Endothelial cell of umbilical vein (primary cell): ENCODE data around the gene BNC2. TPM values are rescaled to one million over a fixed set of nuclear protein-coding genes. Genes with fewer than 3 reads are reported as not detected.
A peak's percentile ranks its signal among the peaks of the same experiment; 100 is the strongest.

Experiments used
- BruUV-seq: library from RNA; stranded (reverse); fragments of 400-500 nt; replicated peaks from 2 replicates; lab custom pipeline; 2021; lab: Mats Ljungman, UMichigan
- CTCF ChIA-PET: fragments of 300-600, 350-600 bp; sonication (Branson Sonifier 250); formaldehyde crosslinking; loops from one replicate; lab custom pipeline; 2021; ENCODE audit warnings: antibody characterized with exemption, inconsistent platforms; lab: Charles Lee
- POLR2A ChIA-PET: fragments of 300-600, 350-600 bp; sonication (Branson Sonifier 250); formaldehyde crosslinking; loops from one replicate; lab custom pipeline; 2021; ENCODE audit warnings: antibody characterized with exemption, inconsistent platforms; lab: Charles Lee
- DNase-seq: peaks from one replicate; pipeline ENCODE4 v3.0.0-alpha.2; 2011; ENCODE audit warnings: low read depth, low spot score
- FAIRE-seq: peaks from 2 replicates; lab custom pipeline; 2011; peaks lifted over from hg19 to GRCh38; lab: Jason Lieb, UNC
- H2AFZ ChIP-seq: 2 replicates; pipeline ENCODE4 v1.6.0; 2012; ENCODE audit warnings: low read depth, low read length, control low read depth, inconsistent platforms
- H3K27ac ChIP-seq: 2 replicates; pipeline ENCODE4 v1.5.1; 2011; ENCODE audit warnings: low read depth, mild to moderate bottlenecking, control low read depth, low read length, moderate library complexity; ENCODE audit not compliant: insufficient read depth
- H3K27me3 ChIP-seq, 2 experiments: 2 replicates each; pipeline versions ENCODE4 v1.6.0 to v1.6.1; 2011; ENCODE audit warnings: low read length in 2 of 2, mixed read lengths in 1 of 2; ENCODE audit not compliant: control insufficient read depth in 2 of 2, insufficient read depth in 2 of 2
- H3K36me3 ChIP-seq, 2 experiments: 2 replicates in 1 of 2; 3 replicates in 1 of 2; pipeline ENCODE4 v1.5.1; 2011; ENCODE audit warnings: low read length in 2 of 2, mild to moderate bottlenecking in 1 of 2, moderate library complexity in 1 of 2; ENCODE audit not compliant: control insufficient read depth in 2 of 2, insufficient read depth in 2 of 2; ENCODE audit errors: extremely low read depth in 1 of 2
- H3K4me1 ChIP-seq: 3 replicates; pipeline ENCODE4 v1.5.1; 2011; ENCODE audit warnings: mild to moderate bottlenecking, low read length; ENCODE audit not compliant: control insufficient read depth, insufficient read depth; ENCODE audit errors: extremely low read depth
- H3K4me2 ChIP-seq: 2 replicates; pipeline ENCODE4 v1.6.1; 2011; ENCODE audit warnings: low read length, control low read depth, mixed read lengths; ENCODE audit not compliant: insufficient read depth
- H3K4me3 ChIP-seq, 3 experiments: fragments of 200-600 bp in 1 of 3; sonication (generic), shearing (Covaris generic) in 1 of 3; replicated peaks in 1 of 3; 2 replicates each; pipeline ENCODE4 v1.5.1; 2011 to 2016; ENCODE audit warnings: control low read depth in 3 of 3, low read length in 3 of 3, mild to moderate bottlenecking in 2 of 3, inconsistent platforms in 1 of 3, low read depth in 1 of 3, moderate library complexity in 1 of 3; ENCODE audit not compliant: insufficient read depth in 1 of 3
- H3K79me2 ChIP-seq: 2 replicates; pipeline ENCODE4 v1.6.0; 2012; ENCODE audit warnings: low read length, inconsistent platforms; ENCODE audit not compliant: control insufficient read depth, insufficient read depth
- H3K9ac ChIP-seq: replicated peaks from 2 replicates; pipeline ENCODE3; 2011; ENCODE audit warnings: low read length, control low read depth; ENCODE audit not compliant: insufficient read depth; ENCODE audit errors: extremely low read depth
- H3K9me1 ChIP-seq: replicated peaks from 3 replicates; pipeline ENCODE4 v1.6.0; 2011; ENCODE audit warnings: mild to moderate bottlenecking, low read length; ENCODE audit not compliant: control insufficient read depth, insufficient read depth; ENCODE audit errors: extremely low read depth
- H3K9me3 ChIP-seq: replicated peaks from 2 replicates; pipeline ENCODE4 v1.5.1; 2012; ENCODE audit warnings: low read length, inconsistent platforms; ENCODE audit not compliant: control insufficient read depth, insufficient read depth
- H4K20me1 ChIP-seq: replicated peaks from 2 replicates; pipeline ENCODE3; 2011; ENCODE audit warnings: mild to moderate bottlenecking, low read length; ENCODE audit not compliant: control insufficient read depth, insufficient read depth; ENCODE audit errors: extremely low read depth
- CTCF ChIP-seq, 2 donors: IDR thresholded peaks; 1 replicate in 1 of 2; 2 replicates in 1 of 2; pipeline ENCODE4 v1.5.1; 2011; ENCODE audit warnings: low read length in 2 of 2, mild to moderate bottlenecking in 2 of 2, moderate library complexity in 2 of 2, control low read depth in 1 of 2, inconsistent platforms in 1 of 2, low read depth in 1 of 2; ENCODE audit not compliant: insufficient read depth in 1 of 2; ENCODE audit errors: extremely low read depth in 1 of 2
- EZH2 ChIP-seq: IDR thresholded peaks from 2 replicates; pipeline ENCODE4 v1.6.1; 2012; ENCODE audit warnings: borderline replicate concordance, low read depth, mild to moderate bottlenecking, moderate library complexity, low read length, inconsistent platforms; ENCODE audit not compliant: severe bottlenecking
- FOS ChIP-seq: IDR thresholded peaks from 2 replicates; pipeline ENCODE4 v1.6.1; 2011; ENCODE audit warnings: mild to moderate bottlenecking, low read length, moderate library complexity, borderline replicate concordance; ENCODE audit not compliant: insufficient read depth
- GATA2 ChIP-seq: IDR thresholded peaks from 2 replicates; pipeline ENCODE4 v1.7.0; 2011; ENCODE audit warnings: low read depth, mild to moderate bottlenecking, moderate library complexity, mixed read lengths, low read length; ENCODE audit not compliant: insufficient read length, insufficient read depth
- JUN ChIP-seq: IDR thresholded peaks from 2 replicates; pipeline ENCODE4 v1.6.1; 2011; ENCODE audit warnings: borderline replicate concordance, low read depth; ENCODE audit not compliant: insufficient read length, insufficient read depth
- MYC ChIP-seq: IDR thresholded peaks from one replicate; pipeline ENCODE4 v1.6.1; 2011; ENCODE audit warnings: mild to moderate bottlenecking, low read depth, low read length
- POLR2A ChIP-seq: IDR thresholded peaks from 2 replicates; pipeline ENCODE4 v1.6.1; 2012; ENCODE audit warnings: low read depth, mild to moderate bottlenecking, control low read depth, low read length
- POLR2AphosphoS5 ChIP-seq: IDR thresholded peaks from 2 replicates; pipeline ENCODE4 v1.6.1; 2012; ENCODE audit warnings: low read depth, mild to moderate bottlenecking, control low read depth, low read length, moderate library complexity; ENCODE audit not compliant: insufficient read depth
- dilution Hi-C: fragments of 300-500 bp; cut with MboI; formaldehyde crosslinking; loops from one replicate; pipeline ENCODE4 v1.15.0; 2019; ENCODE audit warnings: low sequenced_read_pairs; ENCODE audit not compliant: extremely low pct_ligation_motif_present
- intact Hi-C: fragments of 100-400 bp; cut with micrococcal nuclease; formaldehyde crosslinking; loops from one replicate; pipeline ENCODE4 v1.10.0; 2022
- polyA plus RNA-seq, 4 experiments: library from polyadenylated mRNA; depleted of rRNA in 3 of 4; stranded (reverse) in 3 of 4; unstranded in 1 of 4; fragments of >200 nt; gene quantifications; 2 replicates each; pipeline versions ENCODE4 v1.2.1 to v1.2.3, GENCODE V29; 2011 to 2012; ENCODE audit warnings: missing spikeins in 1 of 4
- total RNA-seq: library from RNA; stranded (reverse); gene quantifications from 2 replicates; pipeline ENCODE4 v1.2.3, GENCODE V29; 2021
- TF ChIP-seq, protein P1 (sequence below): IDR thresholded peaks from 2 replicates; pipeline ENCODE4 v1.6.1; 2011; ENCODE audit not compliant: insufficient read depth, insufficient read length

BNC2 gene
- total and polyA plus RNA-seq, 2 donors (not counting 3 experiments of a cell fraction or from before 2014, with no cell fraction given): 12.1 to 34.3 TPM

- ChIA-PET POLR2A (no interaction called here), CTCF (no interaction called here)
- Histone ChIP-seq H3K27ac (no peak overlapping the region), H3K36me3 (no peaks in the 10 kb centered on the region), H3K9me1 (no peaks in the 10 kb centered on the region), H3K4me2 (no peak overlapping the region), H3K4me1 (no peaks in the 10 kb centered on the region), H3K4me3 (no peak overlapping the region), H4K20me1 (no peaks in the 10 kb centered on the region), H3K9me3 (no peaks in the 10 kb centered on the region), H2AFZ (peak overlapping the region; percentile 58), H3K9ac (no peak overlapping the region), H3K27me3 (no peaks in the 10 kb centered on the region), H3K79me2 (no peaks in the 10 kb centered on the region)
- TF ChIP-seq EZH2 (no peak), CTCF (IDR thresholded peaks at IDR 0.05; ENCODE audit: extremely low read depth in 1 of 2, insufficient read depth in 1 of 2, low read depth in 1 of 2, low read length in 2 of 2) (no peak), POLR2AphosphoS5 (no peak), MYC (no peak), POLR2A (no peak), JUN (no peak), GATA2 (no peak), FOS (no peak)
- TF ChIP-seq, protein P1, sequence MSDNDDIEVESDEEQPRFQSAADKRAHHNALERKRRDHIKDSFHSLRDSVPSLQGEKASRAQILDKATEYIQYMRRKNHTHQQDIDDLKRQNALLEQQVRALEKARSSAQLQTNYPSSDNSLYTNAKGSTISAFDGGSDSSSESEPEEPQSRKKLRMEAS: no peak
- FAIRE-seq (no peak), DNase-seq (peak; percentile 11)
- dilution Hi-C loops (no loop called here), intact Hi-C loops (no loop called here)
- BruUV-seq: no TSS peak
These were observed 125.1 kb downstream of the BNC2 start for GRCh38 chr9:16745359-16745758.
